ENCODE measurements around the gene TIGD1. TPM values are rescaled to one million over a fixed set of nuclear protein-coding genes. Genes with fewer than 3 reads are reported as not detected.

Gene TIGD1
- total RNA-seq, 1 donor from 2014 or later: 1.2 TPM

DNA sequence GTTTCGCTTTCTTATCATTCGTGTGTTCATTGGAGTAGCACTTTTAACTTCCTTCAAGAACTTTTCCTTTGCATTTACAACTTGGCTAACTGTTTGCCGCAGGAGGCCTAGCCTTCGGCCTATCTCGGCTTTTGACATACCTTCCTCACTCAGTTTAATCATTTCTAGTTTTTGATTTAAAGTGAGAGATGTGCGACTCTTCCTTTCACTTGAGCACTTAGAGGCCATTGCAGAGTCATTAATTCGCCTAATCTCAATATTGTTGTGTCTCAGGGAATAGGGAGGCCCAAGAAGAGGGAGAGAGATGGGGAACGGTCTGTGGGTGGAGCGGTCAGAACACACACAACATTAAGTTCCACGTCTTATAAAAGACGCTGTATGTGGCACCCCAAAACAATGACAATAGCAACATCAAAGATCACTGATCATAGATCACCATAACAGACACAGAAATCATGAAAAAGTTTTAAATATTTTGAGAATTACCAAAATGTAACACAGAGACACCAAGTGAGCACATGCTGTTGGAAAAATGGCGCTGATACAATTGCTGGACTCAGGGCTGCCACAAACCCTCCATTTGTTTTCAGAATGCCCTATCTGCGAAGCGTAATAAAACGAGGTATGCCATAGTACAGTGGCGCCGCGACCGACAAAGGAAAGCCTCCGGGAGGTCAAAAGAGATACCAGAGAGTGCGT lies 553 bp downstream of the TIGD1 start:
- Histone ChIP-seq H3K4me1 (peaks cover 38% of the 10 kb centered on the region), H3K27ac (peak overlapping the region; percentile 98), H3K9me3 (no peaks in the 10 kb centered on the region), H3K27me3 (no peaks in the 10 kb centered on the region), H3K4me3 (peak overlapping the region; percentile 82 to 96), H3K36me3 (no peaks in the 10 kb centered on the region)
- no peak for DNase-seq (ENCODE audit: extremely low spot score in 2 of 2)
- no peak for TF ChIP-seq POLR2A (IDR thresholded peaks at IDR 0.05)
- TF ChIP-seq POLR2AphosphoS5 (IDR thresholded peaks at IDR 0.05; ENCODE audit: insufficient read depth in 1 of 2, low read depth in 1 of 2): no peak
- no peak for TF ChIP-seq CTCF (IDR thresholded peaks at IDR 0.05)
- intact Hi-C loops (cut with DNase I): no loop called here

DNA sequence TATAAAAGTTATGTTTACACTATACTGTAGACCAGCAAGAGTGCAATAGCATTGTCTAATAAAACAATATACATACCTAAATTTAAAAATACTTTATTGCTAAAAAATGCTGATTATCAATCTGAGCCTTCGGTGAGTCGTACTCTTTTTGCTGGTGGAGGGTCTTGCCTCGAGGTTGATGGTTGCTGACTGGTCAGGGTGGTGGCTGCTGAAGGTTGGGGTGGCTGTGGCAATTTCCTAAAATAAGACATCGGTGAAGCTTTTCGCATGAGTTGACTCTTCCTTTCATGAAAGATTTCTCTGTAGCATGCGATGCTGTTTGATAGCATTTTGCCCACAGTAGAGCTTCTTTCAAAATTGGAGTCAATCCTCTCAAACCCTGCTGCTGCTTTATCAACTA lies 2.4 kb downstream of the TIGD1 start:
- Histone ChIP-seq H3K27ac (no peak overlapping the region), H3K4me1 (peaks cover 22% of the 10 kb centered on the region), H3K36me3 (no peaks in the 10 kb centered on the region), H3K9me3 (no peaks in the 10 kb centered on the region), H3K27me3 (no peaks in the 10 kb centered on the region), H3K4me3 (no peak overlapping the region)
- intact Hi-C loops (cut with DNase I): no loop called here
- TF ChIP-seq POLR2AphosphoS5 (IDR thresholded peaks at IDR 0.05; ENCODE audit: insufficient read depth in 1 of 2, low read depth in 1 of 2) (no peak), CTCF (IDR thresholded peaks at IDR 0.05) (no peak), POLR2A (IDR thresholded peaks at IDR 0.05) (no peak)
- DNase-seq (ENCODE audit: extremely low spot score in 2 of 2): no peak

GRCh38 chr2:232545511-232546375 lies 4.6 kb downstream of the TIGD1 start:
- H3K4me1 ChIP-seq: peaks cover 5% of the 10 kb centered on the region
- H3K27ac ChIP-seq: no peak overlapping the region
- H3K9me3 ChIP-seq: no peaks in the 10 kb centered on the region
- TF ChIP-seq POLR2A (IDR thresholded peaks at IDR 0.05): no peak
- no peak for TF ChIP-seq POLR2AphosphoS5 (IDR thresholded peaks at IDR 0.05; ENCODE audit: insufficient read depth in 1 of 2, low read depth in 1 of 2)
- TF ChIP-seq CTCF (IDR thresholded peaks at IDR 0.05): no peak
- no peaks in the 10 kb centered on the region for H3K27me3 ChIP-seq
- intact Hi-C loops (cut with DNase I): no loop called here
- no peaks in the 10 kb centered on the region for H3K36me3 ChIP-seq
- no peak overlapping the region for H3K4me3 ChIP-seq
- DNase-seq (ENCODE audit: extremely low spot score in 2 of 2): no peak

DNA sequence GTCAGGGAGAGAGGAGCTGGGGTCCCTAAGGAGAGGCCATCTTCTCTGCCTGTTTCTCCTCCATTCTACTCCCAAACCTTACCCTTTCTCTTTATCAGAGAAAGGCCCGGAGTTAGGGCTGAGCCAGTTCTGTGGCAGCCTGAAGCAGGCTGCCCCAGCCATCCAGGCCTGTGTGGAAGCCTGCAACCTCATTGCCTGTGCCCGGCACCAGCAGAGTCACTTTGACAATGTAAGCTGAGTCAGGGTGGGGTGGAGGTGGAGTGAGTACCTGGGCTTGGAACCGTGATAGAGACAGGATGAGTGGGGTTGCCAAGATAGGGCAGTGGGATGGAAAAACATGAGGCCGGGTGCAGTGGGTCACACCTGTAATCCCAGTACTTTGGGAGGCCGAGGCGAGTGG lies 5.7 kb downstream of the TIGD1 start:
- intact Hi-C loops (cut with DNase I): no loop called here
- TF ChIP-seq POLR2A (IDR thresholded peaks at IDR 0.05) (no peak), CTCF (IDR thresholded peaks at IDR 0.05) (no peak), POLR2AphosphoS5 (IDR thresholded peaks at IDR 0.05; ENCODE audit: insufficient read depth in 1 of 2, low read depth in 1 of 2) (no peak)
- no peak for DNase-seq (ENCODE audit: extremely low spot score in 2 of 2)
- Histone ChIP-seq H3K27me3 (no peaks in the 10 kb centered on the region), H3K36me3 (no peaks in the 10 kb centered on the region), H3K4me3 (no peak overlapping the region), H3K9me3 (no peaks in the 10 kb centered on the region), H3K4me1 (peaks cover 4% of the 10 kb centered on the region), H3K27ac (no peak overlapping the region)
